ENCODE results near the gene ENTR1.

Gene ENTR1

GRCh38 chr9:136395020-136395340 lies 15.4 kb downstream of the ENTR1 start:
- Histone ChIP-seq H3K36me3 (ENCODE audit: control insufficient read depth, insufficient read depth, low read length) (peaks cover 51% of the 10 kb centered on the region), H3K4me3 (replicated peaks; ENCODE audit: low read depth, low read length) (no peak overlapping the region), H3K27me3 (replicated peaks; ENCODE audit: control insufficient read depth, insufficient read depth, low read length) (no peaks in the 10 kb centered on the region)
- TF ChIP-seq CTCF (IDR thresholded peaks at IDR 0.05; ENCODE audit: insufficient read depth, low read length, poor library complexity, severe bottlenecking), result no peak
- DNase-seq (ENCODE audit: extremely low read depth, insufficient read length), result no peak

DNA sequence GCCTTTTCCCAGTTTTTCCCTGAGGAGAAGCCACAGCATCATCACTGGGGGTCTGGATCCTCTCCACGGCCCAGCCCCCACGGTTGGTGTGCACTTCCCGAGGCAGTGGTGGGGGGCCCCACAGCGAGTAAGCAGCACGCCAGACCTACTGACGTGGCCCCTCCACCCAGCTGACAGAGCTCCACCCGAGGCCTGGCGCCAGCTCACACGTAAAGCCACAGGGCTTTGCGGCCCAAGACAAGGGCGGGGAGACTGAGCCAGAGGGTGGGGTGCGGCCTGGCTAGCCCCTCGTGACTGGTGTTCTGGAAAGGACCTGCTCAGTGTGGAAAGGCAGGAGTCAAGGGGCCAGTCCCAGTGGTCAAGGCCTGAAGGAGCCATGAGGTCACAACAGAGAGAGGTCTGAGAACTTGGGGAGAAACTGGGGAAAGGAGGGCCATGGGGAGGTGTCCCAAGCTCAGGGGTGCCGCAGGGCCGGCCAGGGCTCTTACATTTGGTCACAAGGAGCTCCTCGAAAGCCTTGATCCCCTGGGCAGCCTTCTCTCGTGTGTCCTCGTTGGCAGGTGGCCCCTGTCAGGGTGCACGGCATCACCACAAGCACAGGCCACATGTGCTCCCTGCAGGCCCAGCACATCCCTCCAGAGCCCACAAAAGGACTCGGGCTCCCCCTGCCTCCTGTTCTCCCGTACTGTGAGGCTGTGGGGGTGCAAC lies 15.9 kb downstream of the ENTR1 start:
- DNase-seq (ENCODE audit: extremely low read depth, insufficient read length), result no peak
- TF ChIP-seq CTCF (IDR thresholded peaks at IDR 0.05; ENCODE audit: insufficient read depth, low read length, poor library complexity, severe bottlenecking), result no peak

DNA sequence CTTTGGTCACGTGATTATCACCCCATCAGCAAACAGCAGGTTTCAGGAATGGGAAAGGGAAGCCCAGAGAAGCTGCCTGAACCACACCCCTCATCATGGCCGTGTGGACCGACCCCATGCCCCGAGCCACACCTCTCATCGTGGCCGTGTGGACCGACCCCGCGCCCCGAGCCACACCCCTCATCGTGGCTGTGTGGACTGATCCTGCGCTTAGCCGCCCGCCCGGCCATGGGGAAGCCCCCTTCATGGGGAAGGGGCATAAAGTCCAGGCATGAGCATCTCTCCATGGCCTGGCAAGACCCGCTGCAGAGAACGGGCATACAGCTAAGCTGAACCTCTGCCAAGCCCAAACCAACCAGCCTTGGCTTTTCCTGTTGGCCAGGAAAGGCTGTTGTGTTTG lies 16.9 kb downstream of the ENTR1 start:
- Histone ChIP-seq H3K27me3 (replicated peaks; ENCODE audit: control insufficient read depth, insufficient read depth, low read length) (no peaks in the 10 kb centered on the region), H3K4me3 (replicated peaks; ENCODE audit: low read depth, low read length) (no peak overlapping the region), H3K36me3 (ENCODE audit: control insufficient read depth, insufficient read depth, low read length) (peaks cover 59% of the 10 kb centered on the region)
- no peak for TF ChIP-seq CTCF (IDR thresholded peaks at IDR 0.05; ENCODE audit: insufficient read depth, low read length, poor library complexity, severe bottlenecking)
- no peak for DNase-seq (ENCODE audit: extremely low read depth, insufficient read length)

More for the DNA sequence above, 15.9 kb downstream of the ENTR1 start:
- H3K27me3 ChIP-seq (replicated peaks; ENCODE audit: control insufficient read depth, insufficient read depth, low read length), result no peaks in the 10 kb centered on the region
- no peak overlapping the region for H3K4me3 ChIP-seq (replicated peaks; ENCODE audit: low read depth, low read length)
- peaks cover 52% of the 10 kb centered on the region for H3K36me3 ChIP-seq (ENCODE audit: control insufficient read depth, insufficient read depth, low read length)

GRCh38 chr9:136392538-136393449 lies 17.6 kb downstream of the ENTR1 start:
- TF ChIP-seq CTCF (IDR thresholded peaks at IDR 0.05; ENCODE audit: insufficient read depth, low read length, poor library complexity, severe bottlenecking), result no peak
- Histone ChIP-seq H3K4me3 (replicated peaks; ENCODE audit: low read depth, low read length) (no peak overlapping the region), H3K36me3 (ENCODE audit: control insufficient read depth, insufficient read depth, low read length) (peaks cover 59% of the 10 kb centered on the region), H3K27me3 (replicated peaks; ENCODE audit: control insufficient read depth, insufficient read depth, low read length) (no peaks in the 10 kb centered on the region)
- DNase-seq (ENCODE audit: extremely low read depth, insufficient read length), result no peak

DNA sequence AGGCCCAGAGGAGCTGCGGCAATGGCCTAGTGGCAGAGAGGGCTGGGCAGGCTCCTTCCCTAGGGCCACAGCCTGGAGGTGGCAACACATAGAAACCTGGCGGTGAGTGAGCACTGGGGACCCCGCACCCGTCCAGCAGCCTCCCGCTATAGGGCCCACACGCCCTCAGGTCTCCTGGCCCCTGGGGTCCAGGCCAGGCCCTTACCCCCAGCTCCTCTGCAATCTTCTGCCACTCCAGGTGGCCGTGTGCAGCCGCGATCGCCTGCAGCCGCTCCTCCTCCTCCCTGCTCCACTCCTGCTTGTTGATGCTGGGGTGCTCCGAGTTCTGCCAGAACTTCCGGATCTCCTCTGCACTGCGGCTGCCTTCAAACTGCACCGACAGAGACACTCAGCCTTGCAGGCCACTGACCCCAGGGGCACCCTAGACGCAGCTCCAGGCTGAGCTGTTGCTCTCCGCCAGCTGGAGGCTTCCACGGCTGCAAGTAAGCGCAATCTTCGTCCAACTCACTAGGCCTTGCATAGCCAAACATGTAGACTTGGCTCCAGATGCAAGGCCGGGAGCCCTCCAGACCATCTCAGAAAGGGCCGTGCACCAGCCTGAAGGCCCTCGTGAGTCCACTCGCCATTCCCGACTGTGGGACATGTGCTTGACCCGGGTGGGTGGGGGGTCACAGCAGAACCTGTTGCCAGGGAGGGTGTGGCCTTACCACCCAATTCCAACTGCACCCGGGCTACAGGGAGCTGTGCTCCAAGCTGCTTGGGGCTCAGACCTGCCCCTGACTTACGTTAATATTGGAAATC lies 18.5 kb downstream of the ENTR1 start:
- TF ChIP-seq CTCF (IDR thresholded peaks at IDR 0.05; ENCODE audit: insufficient read depth, low read length, poor library complexity, severe bottlenecking), result no peak
- no peaks in the 10 kb centered on the region for H3K27me3 ChIP-seq (replicated peaks; ENCODE audit: control insufficient read depth, insufficient read depth, low read length)
- no peak for DNase-seq (ENCODE audit: extremely low read depth, insufficient read length)

More for the DNA sequence above, 18.5 kb downstream of the ENTR1 start:
- Histone ChIP-seq H3K36me3 (ENCODE audit: control insufficient read depth, insufficient read depth, low read length) (peaks cover 61% of the 10 kb centered on the region), H3K4me3 (replicated peaks; ENCODE audit: low read depth, low read length) (no peak overlapping the region)
